NCI-H524 (cell line): ENCODE results near the gene CDH1.

Source experiments
- DNase-seq, 2 experiments: peaks; one replicate each; lab custom pipeline; 2025; lab: John Stamatoyannopoulos, UW

Gene CDH1

DNA sequence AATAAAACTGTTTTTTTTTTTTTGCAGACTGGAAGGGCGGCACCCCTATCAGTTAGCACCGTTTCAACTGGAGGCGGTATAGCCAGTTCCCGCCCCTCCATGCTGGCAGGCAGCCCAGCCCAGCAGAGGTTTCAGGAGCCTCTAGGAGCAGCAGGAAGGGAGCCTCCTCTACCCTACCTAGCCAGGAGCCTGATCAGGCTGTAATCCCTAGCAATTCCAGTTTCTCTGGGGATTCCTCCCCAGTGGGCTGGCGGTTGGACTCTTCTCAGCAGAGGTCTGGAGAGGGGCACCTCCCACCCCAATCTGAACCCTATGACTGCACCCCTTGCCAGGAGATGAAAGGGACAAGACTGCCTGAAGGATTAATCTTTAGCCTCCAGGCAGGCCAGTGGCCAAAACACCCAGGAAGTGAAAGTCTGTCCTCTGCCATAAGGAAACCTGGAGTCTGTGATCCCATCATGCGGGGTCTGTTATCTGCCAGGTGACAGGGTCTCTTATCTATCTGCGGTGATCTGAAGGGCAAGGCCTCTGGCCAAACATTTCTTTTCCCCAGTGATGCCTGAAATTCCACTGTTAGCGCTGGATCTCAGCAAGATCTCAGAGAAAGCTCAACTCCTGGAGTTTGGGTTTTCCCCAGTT is 4.9 kb upstream of the CDH1 start:
- DNase-seq: peak in 1 of 2 experiments; percentile 36

DNA sequence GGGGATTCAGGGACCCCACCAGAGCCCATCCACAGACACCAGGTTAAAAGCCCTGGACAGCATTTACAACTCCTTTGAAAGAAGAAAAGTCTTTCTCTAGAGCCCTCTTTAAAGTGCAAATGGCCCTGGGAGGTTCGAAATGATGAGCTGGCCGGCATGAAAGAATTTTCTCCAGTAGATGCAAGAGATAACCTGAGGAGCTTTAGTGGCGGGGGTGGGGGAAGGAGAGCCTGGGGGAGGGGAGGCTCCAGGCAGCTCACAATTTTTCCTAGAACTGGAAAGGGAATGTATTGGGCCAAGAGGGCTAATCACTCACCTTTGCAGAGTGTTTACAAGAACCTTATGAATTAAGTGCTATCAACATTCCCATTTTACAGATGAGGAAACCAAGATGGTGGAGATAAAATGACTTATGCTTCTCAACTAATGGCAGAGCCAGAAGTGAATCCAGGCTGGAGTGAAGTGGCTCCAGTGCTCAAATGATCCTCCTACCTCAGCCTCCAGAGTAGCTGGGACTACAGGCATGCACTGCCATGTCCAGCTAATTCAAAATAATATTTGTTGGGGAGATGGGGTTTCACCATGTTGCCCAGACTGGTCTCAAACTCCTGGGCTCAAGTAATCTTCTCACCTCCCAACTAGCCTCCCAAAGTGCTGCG is 4.2 kb upstream of the CDH1 start:
- no peak for DNase-seq

DNA sequence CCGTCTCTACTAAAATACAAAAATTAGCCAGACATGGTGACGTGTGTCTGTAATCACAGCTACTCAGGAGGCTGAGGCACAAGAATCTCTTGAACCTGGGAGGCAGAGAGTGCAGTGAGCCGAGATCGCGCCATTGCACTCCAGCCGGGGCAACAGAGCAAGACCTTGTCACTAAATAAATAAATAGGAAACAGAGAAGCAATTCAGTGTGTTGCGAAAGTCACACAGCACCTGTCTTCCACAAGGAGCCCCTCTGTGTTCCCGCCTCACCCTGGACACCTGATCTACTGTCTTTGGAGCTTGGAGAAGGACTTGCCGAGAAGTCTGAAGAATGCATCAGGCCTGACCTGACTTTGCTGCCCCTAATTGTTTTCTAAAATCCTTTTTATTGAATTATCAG is 3.5 kb upstream of the CDH1 start:
- DNase-seq: no peak

DNA sequence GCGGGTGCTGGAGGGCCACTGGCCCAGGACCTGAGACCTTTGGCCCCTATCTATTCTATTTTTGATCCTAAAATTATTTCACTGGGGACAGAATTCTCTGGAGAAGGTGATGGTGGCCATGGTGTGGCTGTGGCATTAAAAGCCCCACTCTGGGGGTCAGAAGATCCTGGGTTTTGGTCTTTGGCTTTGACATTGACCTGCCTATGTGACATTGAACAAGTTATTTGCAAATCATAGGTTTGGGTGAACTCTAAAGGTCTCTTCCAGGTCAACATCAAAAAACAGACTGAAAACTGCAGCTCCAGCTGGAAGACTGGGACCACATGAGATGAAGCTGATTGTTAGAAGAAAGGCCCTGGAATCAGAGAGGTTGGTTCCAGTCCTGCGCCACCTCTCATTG is 2.3 kb upstream of the CDH1 start:
- no peak for DNase-seq

DNA sequence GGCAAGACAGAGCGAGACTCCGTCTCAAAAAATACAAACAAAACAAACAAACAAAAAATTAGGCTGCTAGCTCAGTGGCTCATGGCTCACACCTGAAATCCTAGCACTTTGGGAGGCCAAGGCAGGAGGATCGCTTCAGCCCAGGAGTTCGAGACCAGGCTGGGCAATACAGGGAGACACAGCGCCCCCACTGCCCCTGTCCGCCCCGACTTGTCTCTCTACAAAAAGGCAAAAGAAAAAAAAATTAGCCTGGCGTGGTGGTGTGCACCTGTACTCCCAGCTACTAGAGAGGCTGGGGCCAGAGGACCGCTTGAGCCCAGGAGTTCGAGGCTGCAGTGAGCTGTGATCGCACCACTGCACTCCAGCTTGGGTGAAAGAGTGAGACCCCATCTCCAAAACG is 531 bp upstream of the CDH1 start:
- DNase-seq: no peak

DNA sequence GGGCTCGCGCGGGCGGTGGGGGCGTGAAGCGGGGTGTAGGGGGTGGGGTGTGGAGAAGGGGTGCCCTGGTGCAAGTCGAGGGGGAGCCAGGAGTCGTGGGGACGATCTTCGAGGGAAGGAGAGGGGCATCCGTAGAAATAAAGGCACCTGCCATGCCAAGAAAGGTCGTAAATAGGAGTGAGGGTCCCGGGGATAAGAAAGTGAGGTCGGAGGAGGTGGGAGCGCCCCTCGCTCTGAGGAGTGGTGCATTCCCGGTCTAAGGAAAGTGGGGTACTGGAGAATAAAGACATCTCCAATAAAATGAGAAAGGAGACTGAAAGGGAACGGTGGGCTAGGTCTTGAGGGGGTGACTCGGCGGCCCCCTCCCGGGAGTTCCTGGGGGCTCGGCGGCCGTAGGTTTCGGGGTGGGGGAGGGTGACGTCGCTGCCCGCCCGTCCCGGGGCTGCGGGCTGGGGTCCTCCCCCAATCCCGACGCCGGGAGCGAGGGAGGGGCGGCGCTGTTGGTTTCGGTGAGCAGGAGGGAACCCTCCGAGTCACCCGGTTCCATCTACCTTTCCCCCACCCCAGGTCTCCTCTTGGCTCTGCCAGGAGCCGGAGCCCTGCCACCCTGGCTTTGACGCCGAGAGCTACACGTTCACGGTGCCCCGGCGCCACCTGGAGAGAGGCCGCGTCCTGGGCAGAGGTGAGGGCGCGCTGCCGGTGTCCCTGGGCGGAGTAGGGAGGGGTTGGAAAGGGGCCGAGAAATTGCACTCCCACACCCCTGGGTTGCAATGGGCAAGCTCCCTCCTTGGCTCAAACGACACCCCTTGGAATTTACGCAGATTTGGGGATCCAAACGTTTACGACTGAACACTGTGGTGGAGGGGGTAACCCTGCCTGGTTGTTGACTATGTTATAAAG is 888 bp downstream of the CDH1 start:
- peak in 1 of 2 experiments; percentile 15 for DNase-seq

DNA sequence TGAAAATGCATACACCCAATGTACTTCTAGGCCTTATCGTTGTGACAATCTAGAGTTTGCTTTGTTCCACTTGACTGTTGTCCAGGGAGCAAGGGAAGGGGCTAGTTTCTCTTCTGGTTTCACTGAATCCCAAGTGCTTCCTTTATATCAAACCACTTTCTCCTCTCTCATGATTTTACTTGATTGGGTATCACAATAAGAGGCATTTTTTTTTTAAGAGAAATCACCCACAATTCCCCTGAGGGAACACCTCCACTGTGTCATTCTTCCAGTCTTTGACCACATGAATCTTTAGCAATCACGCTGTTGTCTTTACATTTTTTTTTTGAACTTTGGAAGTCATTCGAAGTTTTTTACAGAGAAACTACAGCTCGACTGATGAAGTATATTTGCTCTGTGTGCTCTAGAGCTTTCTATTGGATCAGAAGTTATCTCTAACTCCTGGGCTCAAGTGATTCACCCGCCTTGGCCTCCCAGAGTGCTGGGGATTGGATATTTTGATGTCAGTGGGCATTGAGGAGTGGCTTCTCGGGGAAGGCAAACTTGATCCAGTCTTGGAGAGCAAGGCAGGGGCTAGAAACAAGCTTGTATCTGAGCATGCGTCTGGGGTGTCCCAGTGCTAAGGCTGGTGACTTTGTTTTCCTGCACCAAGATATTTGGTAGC is 3.0 kb downstream of the CDH1 start:
- no peak for DNase-seq

DNA sequence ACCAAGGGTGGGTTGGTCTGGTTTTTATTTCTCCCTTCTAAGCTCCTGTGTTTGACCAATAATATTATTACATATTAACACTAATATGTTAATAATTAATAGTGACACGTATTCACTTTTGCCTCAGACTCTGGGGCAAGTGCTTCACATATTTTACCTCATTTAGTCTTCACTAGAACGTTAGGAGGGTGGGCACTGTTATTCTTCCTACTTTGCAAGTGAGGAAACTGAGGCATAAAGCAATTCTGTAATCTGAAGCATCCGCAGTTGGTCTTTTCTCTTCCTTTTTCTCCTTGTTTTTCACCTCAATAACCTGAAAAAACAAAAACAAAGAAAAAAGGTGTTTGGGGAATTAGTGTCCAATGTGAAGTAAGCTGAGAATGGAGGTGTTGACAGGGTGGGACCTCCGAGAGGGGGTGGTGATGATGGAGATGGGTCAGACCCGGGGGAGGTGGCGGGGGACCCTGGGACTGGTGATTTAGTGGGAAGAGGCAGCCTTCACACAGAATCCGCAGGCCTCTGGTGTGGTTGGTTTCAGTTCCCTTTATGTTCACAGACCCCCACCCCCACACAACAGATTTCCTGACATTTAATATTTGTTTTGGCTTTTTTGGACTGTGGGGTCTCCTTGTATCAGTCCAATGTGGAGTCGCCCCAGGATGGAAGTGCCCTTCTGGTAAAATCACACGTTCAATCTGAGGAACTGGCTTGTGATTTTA is 3.7 kb downstream of the CDH1 start:
- no peak for DNase-seq

DNA sequence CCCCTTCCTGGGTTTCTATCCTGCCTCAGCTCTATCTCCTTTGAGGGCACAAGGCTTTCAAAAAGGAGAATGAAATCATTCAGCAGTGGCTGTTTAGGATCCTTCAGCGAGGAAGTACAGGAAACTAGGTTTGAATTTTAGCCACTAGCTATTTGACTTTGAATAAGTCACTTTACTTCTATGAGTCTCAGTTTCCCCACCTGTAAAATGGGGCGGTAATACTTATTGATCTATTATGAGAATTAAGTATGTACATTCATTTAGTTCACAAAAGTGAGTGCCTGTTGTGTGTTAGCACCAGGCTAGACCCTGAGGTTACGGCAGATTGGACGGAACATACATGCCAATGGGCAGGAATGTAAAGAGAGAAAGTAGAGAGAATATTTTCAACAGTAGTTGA is 6.6 kb downstream of the CDH1 start:
- DNase-seq: no peak

DNA sequence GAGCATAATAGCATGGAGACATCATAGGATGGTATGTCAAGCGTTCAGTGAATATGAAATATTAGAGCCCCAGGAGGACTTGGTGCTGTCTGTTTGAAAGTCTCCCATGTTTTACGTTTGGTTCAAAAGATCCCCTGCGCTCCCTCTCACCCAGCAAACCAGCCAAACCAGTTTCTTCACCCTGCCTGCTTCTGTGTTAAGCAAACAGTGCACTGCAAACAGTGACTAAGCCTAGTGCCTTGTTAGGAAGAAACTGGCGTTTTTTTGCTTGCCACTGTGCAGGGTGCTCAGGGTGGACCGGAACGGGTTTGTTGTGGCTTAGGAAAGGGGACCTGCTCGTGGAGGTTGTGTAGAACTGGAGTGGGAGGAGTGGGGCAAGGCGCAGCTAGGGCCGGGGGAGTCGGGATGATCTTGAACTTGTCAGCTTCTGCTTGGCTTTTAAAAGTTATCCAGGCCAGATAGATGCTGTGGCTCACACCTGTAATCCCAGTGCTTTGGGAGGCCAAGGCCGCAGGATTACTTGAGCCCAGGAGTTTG is 7.7 kb downstream of the CDH1 start:
- DNase-seq: no peak

DNA sequence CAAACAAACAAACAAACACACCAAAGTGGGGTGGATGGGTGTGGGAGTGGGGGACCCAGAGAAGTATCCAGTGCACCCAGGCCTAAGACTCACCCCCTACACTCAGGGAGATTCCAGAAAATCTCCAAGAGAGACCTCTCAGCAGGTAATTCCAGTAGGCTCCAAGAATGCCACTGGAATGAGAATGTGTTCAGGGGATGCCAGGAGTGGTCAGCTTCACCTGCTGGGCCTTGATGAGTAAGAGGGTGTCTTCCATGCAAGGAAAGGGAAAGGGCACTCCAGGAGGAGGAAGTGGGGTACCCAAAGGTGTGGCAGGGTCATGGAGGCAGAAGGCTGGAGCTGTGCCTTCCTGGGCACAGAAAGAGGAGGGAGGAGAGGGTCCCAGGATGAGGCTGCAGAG is 9.9 kb downstream of the CDH1 start:
- no peak for DNase-seq

DNA sequence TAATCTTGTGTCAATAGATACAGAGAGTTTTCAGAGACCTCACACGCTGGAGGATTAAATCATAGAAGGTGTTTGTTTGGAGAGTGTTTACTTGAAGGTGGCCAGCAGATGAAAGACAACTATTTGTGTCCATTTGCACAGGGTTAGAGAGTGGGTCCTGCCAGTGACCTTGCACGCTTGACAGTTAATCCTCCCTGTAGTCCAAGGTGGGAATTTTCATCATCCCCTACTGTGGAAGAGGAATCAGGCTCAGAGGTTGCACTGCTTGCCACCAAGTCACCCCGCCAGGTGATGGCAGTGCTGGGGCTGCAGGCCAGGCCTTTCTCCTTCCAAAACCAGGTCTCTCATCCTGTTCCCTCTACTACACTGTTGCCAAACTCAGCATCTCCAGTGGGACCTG is 12.3 kb downstream of the CDH1 start:
- DNase-seq: no peak

DNA sequence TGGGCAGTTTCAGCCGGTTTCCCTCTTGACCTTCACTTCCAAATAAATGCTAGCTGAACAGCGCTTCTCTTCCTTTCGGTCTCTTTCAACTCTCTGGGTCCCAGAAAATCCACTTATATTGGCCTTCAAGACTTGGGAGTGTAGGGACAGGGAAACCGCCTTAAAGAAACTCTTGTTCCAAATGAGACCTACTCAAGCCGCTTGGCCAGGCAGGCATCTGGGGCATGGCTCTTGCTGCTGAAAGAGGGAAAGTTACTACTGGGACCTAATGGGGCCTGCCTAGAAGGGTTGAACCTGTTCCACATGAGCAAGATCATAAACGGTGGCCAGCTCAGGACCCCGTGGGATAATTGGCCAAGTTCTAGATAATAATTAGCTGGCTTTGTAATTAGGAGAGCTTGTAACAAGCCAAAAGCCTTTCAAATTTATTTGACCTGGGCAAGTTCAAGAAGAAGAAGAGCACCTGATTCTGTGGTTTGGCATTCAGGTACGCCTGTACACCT is 13.2 kb downstream of the CDH1 start:
- DNase-seq: no peak

DNA sequence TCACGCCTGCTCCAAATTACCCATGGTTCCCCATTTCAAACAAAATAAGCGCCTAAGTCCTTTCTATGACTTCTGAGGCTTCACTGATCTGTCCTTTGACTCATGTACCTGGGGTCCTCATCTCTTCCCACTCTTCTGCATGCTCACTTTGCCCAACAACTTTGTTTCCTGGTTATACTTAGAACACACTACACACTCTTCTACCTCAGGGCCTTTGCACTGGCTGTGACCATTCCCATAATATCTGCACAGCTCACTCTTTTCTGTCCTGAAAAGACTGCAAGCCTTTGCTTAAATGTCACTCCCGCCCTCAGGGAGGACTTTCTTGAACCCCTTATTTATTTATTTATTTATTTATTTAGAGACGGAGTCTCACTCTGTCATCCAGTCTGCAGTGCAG is 14.1 kb downstream of the CDH1 start:
- DNase-seq: no peak

DNA sequence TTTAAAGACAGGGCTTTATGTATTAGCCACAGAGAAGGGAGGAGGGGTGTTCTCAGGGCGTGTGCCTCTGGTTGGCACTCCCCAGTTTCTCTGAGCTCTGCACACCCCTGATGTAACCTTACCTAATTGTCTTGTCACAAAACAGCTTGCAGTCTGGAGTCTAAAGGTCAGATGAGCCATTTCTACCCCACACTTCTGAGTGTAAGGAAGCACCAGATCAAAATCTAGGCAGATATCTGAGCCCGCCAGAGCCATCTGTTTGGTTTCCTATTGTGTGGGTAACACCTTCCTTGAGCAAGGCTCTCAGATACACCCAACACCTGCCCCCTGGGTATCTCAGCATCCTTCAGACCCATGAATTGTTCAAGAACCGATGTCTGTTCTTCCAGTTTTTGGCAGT is 15.5 kb downstream of the CDH1 start:
- peak; percentile 73 to 92 for DNase-seq

DNA sequence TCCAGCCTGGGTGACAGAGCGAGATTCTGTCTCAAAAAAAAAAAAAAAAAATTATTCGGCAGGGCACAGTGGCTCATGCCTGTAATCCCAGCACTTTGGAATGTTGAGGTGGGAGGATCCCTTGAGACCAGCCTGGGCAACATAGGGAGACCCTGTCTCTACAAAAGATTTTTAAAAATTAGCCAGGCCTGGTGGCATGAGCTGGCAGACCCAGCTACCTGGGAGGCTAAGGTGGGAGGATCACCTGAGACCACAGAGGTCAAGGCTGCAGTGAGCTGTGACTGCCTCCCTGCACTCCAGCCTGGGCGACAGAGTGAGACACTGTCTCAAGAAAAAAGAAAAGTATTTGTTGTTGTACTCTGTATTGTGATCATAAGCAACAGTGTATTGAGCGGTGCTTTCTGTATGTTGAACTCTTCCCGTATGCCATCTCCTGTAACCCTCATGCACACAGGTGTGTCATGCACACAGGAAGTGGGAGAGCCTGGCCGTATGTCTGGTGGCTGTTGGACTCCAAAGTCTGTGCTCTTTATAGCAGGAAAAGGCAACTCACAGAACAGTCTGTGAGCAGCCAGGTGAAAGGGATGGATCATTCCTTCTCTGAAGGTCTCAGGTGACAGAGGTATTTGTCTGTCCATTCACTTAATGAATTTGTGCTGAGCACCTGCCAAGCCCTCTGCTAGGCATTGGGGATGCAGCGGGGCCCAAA is 17.1 kb downstream of the CDH1 start:
- DNase-seq: no peak

DNA sequence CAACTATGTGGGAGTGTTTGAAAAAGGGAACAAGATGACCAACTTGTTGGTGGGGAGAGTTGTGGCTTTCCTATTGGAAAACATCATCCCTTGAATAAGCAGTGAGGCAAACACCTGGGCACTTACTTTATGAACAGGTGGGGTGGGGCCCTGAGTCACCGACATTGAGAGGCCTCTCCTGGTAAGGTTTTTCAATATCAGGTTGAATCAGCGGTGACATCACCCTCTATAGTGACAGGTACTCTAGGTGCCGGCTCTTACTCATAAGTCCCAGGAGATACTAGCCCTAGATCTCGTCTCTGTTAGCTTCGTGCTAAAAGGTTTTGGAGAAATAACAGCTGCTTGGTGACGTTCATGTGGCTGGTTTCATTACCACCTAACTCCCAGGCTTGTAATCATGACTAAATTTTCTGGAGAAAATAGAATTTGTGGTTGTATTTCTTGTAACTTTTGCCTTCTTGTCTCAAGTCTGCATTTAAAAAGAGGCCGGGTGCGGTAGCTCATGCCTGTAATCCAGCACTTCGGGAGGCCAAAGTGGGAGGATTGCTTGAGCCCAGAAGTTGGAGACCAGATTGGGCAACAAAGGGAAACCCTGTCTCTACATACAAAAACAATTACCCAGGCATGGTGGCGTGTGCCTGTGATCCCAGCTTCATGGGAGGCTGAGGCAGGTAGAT is 19.3 kb downstream of the CDH1 start:
- no peak for DNase-seq

DNA sequence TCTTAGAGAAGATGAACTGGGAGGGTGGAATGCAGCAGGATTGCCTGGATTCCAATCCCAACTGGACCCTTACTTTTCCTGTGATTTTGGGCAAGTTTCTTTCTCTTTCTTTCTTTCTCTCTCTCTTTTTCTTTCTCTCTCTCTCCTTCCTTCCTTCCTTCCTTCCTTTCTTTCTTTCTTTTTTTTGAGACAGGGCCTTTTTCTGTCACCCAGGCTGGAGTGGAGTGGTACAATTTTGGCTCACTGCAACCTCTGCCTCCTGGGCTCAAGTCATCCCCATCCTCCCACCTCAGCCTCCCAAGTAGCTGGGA is 20.5 kb downstream of the CDH1 start:
- DNase-seq: no peak

DNA sequence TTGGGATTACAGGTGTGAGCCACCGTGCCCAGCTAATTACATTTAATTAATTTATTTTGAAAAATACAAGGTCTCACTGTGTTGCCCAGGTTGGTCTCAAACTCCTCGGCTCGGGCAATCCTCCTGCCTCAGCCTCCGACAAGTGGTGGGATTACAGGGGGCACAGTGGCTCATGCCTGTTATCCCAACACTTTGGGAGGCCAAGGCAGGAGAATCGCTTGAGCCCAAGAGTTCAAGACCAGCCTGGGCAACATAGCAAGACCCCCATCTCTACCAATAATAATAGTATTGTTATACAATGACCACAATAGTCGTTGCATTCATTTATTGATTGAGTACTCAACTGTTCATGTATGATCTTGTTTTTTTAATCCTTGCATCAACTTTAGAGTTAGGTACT is 22.0 kb downstream of the CDH1 start:
- DNase-seq: no peak

DNA sequence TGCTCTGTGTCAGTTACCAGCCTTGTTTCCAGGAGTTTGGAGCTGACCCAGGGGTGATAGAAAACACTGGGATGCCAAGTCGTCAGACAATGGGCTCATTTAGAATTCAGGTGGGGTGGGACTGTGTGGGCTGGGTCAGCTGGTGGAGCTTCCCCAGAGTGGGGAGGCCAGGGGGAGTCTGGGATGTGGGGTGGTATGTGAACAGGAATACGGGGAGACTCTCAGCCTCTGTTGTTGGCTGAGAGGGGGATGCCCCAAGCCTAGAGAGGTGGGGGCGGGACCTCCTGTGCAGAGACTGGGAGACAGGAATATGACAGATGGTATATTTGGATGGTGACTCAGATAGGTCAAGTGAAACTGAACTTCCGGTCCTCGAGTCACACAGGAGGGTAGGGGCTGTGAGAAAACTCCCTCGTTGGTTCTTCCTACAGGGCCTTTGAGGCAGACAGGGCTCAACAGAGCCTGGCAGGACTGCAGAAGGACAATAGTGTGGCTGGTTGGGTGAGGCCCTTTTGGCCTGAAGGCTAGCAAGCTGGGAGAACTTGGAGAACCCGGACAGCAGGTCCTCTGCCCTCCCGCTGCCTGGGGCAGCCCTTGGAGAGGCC is 23.7 kb downstream of the CDH1 start:
- peak in 1 of 2 experiments; percentile 21 for DNase-seq
